GM21825 (cell line): ENCODE results near the gene ZNF423.

ENCODE experiments used
- ATAC-seq: cut with Tn5 transposase; IDR thresholded peaks from one replicate; pipeline ENCODE4 v1.9.1; 2021; ENCODE audit warnings: mild to moderate bottlenecking, moderate library complexity; ENCODE audit not compliant: unreplicated experiment

The ZNF423 gene

DNA sequence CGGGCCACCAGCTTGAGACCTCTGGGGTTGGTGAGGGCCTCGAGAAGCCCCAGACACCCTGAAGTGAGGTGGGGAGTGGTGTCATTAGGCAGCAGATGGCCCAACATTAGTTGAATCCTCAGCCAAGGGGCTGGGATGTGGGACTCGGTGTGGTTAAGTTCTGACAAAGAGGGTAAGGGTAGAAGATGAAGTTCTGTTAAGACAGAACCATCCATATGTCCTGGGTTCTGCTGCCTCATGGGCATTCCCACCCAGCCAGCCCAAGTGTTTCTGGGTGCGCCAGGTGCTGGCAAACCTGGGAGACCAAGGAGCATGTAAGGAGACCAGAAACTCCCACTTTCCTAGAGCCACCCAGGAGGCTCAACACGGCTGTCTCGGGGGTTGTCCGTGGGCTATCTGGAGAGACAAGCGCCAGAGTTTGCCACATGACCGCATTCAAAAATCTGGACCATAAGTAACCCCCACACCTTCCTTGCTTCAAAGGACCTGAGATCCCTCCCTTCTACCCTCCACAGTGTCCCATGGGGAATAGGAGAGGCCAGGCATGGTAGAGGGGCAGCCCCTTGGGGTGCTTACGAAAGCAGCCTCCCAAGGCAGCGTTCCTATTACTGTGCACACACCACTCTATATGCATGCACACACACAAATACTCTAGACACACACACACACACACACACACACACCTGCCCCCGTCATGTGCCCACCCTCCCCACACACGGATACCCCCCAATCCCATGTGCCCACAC lies 353.6 kb downstream of the ZNF423 start:
- no peak for ATAC-seq

DNA sequence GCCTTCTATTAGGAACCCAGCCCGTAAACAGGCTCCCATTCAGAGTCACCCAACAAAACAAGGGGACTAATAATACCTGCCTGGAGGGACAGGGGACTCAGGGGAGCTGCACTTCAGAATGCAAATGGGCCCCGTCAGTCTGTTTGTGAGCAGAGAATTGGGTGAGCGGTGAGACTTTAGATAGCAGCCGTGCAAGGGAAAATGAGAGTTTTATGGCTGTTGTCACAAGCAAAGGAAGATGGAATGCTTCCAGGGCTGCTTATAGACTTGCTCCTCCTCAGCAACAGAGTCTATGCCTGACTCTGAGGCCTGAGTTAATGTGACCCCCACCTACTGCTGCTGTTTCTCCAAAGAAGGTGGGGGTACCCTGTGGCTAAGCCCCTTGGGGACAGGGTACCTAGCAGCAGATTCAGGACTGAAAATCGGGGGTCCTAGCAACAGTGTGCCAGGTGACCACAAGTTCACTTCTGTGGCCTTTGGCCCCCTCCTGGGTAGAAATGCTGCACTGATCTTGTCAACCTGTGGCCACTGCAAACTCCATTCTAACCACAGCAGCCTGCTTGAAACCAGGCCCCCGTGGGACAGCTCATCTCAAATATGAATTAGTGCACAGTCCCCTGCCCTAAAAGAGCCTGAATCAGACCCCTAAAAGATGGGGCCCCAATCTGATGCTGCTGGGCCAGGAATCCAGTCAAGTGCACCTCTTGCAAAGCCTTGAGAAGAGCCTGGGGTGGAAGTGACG lies 355.9 kb downstream of the ZNF423 start:
- no peak for ATAC-seq

GRCh38 chr16:49499414-49499785 lies 356.5 kb downstream of the ZNF423 start:
- ATAC-seq, result no peak

- ATAC-seq, result no peak
Measured at GRCh38 chr16:49498666-49499413, 357.1 kb downstream of the ZNF423 start.

DNA sequence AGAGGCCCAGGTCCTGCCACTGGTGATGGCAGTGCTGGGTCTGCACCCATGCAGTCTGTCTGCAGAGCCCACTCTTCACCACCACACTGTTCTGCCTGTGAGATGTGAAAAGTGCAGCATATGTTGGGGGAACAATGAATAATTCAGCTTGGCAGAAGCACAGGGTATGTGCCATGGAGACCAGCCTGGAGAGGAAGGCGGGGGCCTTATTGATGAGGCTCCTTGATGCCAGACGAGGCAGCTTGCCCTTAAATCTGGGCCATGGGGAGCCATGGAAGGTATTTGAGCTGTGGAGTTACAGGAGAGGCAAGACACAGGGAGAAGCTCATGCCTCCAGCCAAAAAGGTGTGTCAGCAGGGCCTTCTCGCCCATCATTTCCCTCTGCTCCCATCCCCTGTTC lies 357.6 kb downstream of the ZNF423 start:
- no peak for ATAC-seq

DNA sequence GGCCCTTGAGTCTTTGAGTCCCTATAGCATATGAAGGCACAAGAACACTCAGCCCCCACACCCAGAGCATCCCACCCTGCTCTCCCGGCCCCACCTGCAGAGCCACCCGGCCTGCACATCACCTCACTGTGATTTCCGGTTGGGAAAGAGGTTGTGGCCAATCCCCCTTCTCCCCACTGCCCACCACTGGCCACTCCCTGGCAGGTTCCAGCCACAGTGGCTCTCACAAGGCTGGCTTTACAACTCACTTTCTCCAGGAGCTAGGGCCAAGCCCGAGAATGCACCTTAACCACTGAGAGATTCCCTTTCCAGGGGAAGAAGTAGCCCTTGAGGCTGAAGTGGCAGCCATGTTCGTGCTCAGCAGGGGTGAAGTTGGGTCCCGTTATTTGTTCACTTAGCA lies 358.4 kb downstream of the ZNF423 start:
- no peak for ATAC-seq

DNA sequence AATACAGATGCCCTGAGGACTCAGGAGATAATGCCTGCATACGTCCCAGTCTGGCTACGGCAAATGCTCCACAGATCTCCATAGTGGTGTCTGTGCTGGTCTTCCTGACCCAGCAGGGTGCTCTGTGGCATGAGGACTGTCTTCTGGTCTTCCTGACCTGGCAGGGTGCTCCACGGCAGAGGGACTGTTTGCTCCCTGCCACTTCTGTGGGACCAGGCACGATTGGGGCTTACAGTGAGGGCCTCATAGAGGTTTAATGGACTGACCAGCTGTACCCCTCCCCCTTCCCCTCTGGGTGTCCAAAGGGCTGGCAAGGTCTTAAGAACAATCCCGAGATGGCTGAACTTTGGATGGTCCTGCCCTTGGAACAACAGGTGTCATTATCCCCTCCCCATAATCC lies 359.3 kb downstream of the ZNF423 start:
- ATAC-seq, result no peak

DNA sequence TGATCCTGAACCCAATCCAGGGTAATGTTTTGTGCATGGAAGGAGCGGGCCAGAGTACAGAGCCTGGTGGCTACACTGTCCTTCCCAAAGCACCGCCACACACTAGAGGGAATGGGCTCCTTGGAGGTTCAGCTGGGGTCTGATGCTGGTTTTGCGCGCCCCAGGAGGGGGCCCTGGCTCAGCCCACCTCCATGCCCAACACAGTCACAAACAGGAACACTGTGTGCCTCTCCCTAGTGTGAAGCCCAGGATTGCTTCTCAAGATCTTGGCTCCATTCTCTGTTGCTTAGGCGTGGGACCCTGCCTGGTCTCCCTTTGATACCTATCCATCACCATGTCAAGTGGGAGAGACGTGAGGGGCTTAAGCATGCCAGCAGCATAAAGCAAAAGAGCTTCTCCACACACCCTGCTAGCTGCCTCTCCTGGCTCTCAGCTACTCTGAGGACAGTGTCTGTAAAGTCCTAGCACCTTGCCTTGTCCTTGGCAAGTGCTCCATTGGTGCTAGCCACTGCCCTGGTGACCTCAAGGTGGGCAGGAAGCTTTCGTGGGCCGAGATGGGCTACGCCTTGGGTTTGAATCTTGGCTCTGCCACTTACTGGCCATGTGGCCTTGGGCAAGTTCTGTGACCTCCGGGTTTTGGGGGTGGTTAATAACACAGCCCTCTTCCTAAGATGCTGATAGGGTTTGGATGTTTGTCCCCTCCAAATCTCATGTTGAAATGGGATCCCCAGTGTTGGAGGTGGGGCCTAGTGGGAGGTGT lies 360.1 kb downstream of the ZNF423 start:
- ATAC-seq, result no peak

- ATAC-seq, result no peak
Measured at GRCh38 chr16:49494891-49495566, 360.9 kb downstream of the ZNF423 start.

DNA sequence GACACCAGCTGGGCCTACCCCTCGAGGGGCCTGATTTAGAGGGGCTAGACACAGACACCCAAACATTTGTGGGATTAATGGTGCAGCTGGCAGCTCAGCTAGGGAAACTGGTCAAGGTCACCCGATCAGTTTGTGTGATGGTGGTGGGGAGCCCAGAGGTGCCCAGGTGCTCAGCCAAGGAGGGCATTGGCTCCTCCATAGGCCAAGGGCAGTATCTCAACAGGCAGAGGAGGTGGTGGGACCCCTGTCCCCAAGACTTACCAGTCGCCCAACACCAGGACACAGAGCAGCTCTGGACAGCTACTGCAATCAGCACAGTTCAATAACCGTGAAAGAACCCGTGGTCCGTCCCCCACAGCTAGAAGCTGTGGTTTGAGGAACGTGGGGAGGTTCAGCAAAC lies 361.4 kb downstream of the ZNF423 start:
- ATAC-seq, result no peak

- no peak for ATAC-seq
Measured at GRCh38 chr16:49493836-49494235, 362.1 kb downstream of the ZNF423 start.

- ATAC-seq, result no peak
Measured at GRCh38 chr16:49492896-49493626, 362.9 kb downstream of the ZNF423 start.

DNA sequence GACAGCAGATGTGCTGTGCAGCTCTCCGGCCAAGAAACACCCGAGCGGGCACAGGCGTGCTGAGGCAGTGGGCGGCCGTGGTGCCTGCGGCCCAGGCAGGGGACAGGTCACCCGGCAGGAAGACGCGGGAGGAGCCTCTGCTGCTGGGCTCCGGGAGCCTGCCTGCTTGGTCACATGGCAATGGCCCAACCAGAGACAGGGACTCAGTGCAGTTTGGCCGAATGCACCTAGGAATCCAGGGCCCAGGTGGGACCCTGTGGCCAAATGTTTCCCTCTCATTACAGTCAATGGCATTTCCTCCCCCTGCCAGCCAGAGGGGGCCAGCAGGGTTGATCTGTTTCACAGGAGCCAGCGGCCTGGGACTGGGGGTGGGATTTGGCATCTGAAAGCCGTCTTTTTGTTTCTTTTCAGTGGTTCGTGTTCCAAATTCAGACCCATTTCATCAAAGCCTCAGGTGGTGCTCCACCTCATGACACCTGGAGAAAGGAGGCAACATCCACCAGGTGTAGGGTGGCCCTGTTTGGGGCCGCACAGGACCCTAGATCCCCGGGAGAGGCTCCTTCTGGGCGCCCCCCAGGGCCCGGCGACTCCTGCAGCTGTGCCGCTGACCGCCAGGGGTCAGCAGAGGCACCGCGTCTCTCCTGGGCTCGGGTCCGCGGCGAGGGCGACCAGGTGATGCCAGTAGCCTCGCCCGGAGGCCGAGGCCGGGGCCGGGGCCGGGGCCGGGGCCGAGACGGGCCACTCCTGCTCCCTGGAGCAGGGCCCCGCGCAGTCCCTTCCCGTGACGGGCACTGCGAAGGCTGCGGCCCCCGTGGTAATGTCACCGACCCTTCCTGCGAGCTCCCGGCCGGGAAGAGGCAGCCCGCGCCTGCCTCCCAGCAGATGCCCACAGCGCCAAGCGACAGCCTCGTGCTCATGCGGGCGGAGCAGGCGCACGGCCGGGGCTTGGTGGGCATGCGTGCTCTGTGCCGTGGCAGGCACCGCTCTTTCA lies 363.8 kb downstream of the ZNF423 start:
- peak; percentile 63 for ATAC-seq

DNA sequence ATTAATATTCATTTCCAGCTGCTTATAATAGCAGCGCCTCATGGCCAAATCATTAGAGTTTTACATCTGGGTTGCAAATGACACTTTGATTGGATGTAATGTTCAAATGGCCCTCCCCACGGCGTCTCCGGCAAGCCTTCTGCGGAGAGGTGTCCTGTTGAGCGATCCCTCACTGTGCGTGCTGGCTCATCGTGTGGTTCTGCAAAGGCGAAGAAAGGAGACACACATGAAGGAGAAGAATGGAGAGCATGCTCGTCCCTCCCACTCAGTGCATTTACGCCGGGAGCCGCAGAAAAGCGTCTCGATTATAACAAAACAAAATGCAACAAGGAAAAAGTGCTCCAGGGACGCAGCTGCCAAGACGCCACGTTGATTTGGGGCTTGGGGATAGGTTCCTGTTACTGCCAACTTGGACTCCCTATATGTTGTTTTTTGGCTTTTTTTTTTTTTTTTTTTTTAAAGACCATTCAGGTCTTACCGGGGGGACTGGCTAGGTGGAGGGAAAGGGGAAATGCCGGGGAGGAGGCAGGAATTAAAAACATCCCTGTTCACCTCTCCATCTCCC lies 364.7 kb downstream of the ZNF423 start:
- no peak for ATAC-seq

DNA sequence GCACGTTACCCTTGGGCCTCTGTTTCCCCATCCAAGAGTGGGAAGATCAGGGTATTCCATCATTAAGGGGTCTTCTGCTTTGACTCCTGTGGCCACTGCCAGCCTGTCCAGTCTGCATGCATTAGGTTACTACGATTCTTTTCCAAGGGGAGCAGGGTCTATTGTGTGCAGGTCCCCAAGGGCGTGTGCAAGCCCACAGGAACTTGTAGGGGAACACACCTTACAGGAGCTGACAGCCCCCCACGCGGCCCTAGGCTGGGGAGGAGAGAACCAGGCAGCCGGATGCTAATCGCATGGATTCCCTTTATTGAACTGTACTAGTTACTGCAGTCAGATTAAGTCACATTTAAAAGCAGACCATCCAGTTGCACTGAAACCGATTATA lies 365.6 kb downstream of the ZNF423 start:
- ATAC-seq, result no peak

- ATAC-seq, result no peak
Measured at GRCh38 chr16:49489686-49490320, 366.1 kb downstream of the ZNF423 start.

DNA sequence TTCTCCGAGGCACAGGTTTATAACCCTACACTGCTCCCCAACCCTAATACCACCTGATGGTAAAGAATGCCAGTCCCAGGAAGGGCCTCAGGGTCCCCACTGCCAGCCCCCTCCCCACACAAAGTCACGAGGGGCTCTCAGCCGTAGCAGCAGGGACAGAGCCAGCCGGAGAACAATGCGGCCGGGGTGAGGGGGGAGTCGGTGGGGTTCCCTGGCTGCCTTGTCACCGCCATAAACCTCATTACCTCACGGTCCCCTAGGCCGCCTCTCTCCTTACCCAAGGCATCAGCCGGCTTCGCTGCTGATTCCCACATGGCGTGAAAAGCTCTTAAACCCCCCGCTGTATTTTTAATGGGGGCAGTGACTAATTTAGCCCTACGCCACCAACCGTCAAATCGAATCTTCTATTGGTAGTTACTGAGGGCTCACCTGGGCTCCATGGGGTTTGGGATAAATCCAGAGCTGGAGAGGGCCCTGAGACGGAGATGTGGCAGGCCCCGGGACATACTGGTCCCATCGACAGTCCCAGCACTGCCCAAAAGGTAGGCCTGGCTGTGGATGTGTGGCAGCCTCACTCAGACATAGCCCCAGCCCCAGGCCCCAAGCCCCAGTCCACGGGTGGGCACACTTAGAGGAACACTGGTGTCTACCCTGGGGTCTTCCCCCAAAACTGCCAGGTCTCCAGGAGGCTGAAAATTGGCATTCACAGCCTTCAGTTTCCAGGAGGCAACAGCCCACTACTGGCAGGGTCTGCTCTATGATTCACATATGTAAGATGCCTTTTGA lies 367.0 kb downstream of the ZNF423 start:
- no peak for ATAC-seq
